GM23338 (cell line): ENCODE results near the gene SGCG. TPM values are rescaled to one million over a fixed set of nuclear protein-coding genes. Genes with fewer than 3 reads are reported as not detected.

Experiments
- CREB1 ChIP-seq: fragments of 250-450 bp; sonication (Bioruptor Pico); IDR thresholded peaks from 2 replicates; pipeline ENCODE4 v1.5.0; 2020; ENCODE audit warnings: low read depth, mild to moderate bottlenecking, moderate library complexity
- EZH2 ChIP-seq: fragments of 200-600 bp; sonication (generic); IDR thresholded peaks from one replicate; pipeline ENCODE4 v1.8.0; 2017; ENCODE audit warnings: antibody characterized with exemption, mild to moderate bottlenecking, low read depth; ENCODE audit not compliant: unreplicated experiment
- EZH2phosphoT487 ChIP-seq: fragments of 200-600 bp; sonication (generic); IDR thresholded peaks from one replicate; pipeline ENCODE4 v1.8.1; 2018; ENCODE audit warnings: antibody characterized with exemption; ENCODE audit not compliant: unreplicated experiment
- JUNB ChIP-seq: IDR thresholded peaks from one replicate; pipeline ENCODE4 v1.6.1; 2016; ENCODE audit warnings: antibody characterized with exemption; ENCODE audit not compliant: unreplicated experiment
- POLR2AphosphoS5 ChIP-seq: IDR thresholded peaks from 2 replicates; pipeline ENCODE4 v1.6.1; 2016; ENCODE audit warnings: antibody characterized with exemption, low read depth
- ZNF114 ChIP-seq: fragments of 250-450 bp; sonication (Bioruptor Pico); IDR thresholded peaks from 2 replicates; pipeline ENCODE4 v1.5.0; 2020; ENCODE audit warnings: mild to moderate bottlenecking, moderate library complexity
- polyA plus RNA-seq: library from polyadenylated mRNA; unstranded; fragments of >200 nt; fragmentation: Nextera tagmentation; extraction: Ambion mirVana; gene quantifications from 2 replicates; pipeline ENCODE4 v1.2.1, GENCODE V29; 2016
- total RNA-seq: library from RNA; depleted of rRNA; stranded (reverse); fragments of >200 nt; shearing (Covaris generic); gene quantifications from 2 replicates; pipeline ENCODE4 v1.2.3, GENCODE V29; 2014
- TF ChIP-seq, protein P1 (sequence below): fragments of 250-450 bp; sonication (Bioruptor Pico); IDR thresholded peaks from 2 replicates; pipeline ENCODE4 v1.5.0; 2020; ENCODE audit warnings: mild to moderate bottlenecking, moderate library complexity
- TF ChIP-seq, protein P2 (sequence below): IDR thresholded peaks from 2 replicates; pipeline ENCODE4 v1.6.1; 2016; ENCODE audit warnings: antibody characterized with exemption
- TF ChIP-seq, protein P3 (sequence below), 2 experiments: fragments of 200-600 bp in 1 of 2; sonication (generic) in 1 of 2; conservative IDR thresholded peaks; 2 replicates each; pipeline versions ENCODE4 v1.5.1 to v1.6.1; 2016 to 2017; ENCODE audit warnings: antibody characterized with exemption in 2 of 2, low read depth in 2 of 2, mild to moderate bottlenecking in 2 of 2, moderate library complexity in 1 of 2
- TF ChIP-seq, protein P4 (sequence below): IDR thresholded peaks from one replicate; pipeline ENCODE4 v1.6.1; 2018; ENCODE audit warnings: antibody characterized with exemption; ENCODE audit not compliant: unreplicated experiment

Gene SGCG
- total and polyA plus RNA-seq, 2 experiments from 2014 or later: not detected

DNA sequence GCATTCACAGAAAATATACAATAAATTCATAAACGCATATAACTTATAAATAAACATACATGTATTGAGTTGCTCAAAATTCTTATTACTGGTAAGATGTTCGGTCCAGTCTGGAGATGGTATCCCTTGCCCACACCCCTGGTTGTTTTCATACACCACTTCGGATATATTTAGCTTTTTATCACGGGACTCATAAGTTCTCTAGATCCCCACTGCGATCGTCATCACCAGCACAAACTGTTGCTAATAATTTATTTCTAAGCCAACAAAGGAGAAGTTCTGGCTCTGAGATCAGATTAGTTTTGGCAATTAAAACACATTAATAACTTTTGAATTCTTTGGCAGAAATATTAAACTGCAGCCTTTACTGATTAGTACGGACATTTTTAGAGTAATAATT is 23.0 kb upstream of the SGCG start (continued):
- TF ChIP-seq, protein P1, sequence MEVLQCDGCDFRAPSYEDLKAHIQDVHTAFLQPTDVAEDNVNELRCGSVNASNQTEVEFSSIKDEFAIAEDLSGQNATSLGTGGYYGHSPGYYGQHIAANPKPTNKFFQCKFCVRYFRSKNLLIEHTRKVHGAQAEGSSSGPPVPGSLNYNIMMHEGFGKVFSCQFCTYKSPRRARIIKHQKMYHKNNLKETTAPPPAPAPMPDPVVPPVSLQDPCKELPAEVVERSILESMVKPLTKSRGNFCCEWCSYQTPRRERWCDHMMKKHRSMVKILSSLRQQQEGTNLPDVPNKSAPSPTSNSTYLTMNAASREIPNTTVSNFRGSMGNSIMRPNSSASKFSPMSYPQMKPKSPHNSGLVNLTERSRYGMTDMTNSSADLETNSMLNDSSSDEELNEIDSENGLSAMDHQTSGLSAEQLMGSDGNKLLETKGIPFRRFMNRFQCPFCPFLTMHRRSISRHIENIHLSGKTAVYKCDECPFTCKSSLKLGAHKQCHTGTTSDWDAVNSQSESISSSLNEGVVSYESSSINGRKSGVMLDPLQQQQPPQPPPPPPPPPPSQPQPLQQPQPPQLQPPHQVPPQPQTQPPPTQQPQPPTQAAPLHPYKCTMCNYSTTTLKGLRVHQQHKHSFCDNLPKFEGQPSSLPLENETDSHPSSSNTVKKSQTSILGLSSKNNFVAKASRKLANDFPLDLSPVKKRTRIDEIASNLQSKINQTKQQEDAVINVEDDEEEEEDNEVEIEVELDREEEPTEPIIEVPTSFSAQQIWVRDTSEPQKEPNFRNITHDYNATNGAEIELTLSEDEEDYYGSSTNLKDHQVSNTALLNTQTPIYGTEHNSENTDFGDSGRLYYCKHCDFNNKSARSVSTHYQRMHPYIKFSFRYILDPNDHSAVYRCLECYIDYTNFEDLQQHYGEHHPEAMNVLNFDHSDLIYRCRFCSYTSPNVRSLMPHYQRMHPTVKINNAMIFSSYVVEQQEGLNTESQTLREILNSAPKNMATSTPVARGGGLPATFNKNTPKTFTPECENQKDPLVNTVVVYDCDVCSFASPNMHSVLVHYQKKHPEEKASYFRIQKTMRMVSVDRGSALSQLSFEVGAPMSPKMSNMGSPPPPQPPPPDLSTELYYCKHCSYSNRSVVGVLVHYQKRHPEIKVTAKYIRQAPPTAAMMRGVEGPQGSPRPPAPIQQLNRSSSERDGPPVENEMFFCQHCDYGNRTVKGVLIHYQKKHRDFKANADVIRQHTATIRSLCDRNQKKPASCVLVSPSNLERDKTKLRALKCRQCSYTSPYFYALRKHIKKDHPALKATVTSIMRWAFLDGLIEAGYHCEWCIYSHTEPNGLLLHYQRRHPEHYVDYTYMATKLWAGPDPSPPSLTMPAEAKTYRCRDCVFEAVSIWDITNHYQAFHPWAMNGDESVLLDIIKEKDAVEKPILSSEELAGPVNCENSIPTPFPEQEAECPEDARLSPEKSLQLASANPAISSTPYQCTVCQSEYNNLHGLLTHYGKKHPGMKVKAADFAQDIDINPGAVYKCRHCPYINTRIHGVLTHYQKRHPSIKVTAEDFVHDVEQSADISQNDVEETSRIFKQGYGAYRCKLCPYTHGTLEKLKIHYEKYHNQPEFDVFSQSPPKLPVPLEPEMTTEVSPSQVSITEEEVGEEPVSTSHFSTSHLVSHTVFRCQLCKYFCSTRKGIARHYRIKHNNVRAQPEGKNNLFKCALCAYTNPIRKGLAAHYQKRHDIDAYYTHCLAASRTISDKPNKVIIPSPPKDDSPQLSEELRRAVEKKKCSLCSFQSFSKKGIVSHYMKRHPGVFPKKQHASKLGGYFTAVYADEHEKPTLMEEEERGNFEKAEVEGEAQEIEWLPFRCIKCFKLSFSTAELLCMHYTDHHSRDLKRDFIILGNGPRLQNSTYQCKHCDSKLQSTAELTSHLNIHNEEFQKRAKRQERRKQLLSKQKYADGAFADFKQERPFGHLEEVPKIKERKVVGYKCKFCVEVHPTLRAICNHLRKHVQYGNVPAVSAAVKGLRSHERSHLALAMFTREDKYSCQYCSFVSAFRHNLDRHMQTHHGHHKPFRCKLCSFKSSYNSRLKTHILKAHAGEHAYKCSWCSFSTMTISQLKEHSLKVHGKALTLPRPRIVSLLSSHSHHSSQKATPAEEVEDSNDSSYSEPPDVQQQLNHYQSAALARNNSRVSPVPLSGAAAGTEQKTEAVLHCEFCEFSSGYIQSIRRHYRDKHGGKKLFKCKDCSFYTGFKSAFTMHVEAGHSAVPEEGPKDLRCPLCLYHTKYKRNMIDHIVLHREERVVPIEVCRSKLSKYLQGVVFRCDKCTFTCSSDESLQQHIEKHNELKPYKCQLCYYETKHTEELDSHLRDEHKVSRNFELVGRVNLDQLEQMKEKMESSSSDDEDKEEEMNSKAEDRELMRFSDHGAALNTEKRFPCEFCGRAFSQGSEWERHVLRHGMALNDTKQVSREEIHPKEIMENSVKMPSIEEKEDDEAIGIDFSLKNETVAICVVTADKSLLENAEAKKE (CRISPR knock-in tag): no peak
- TF ChIP-seq EZH2 (no peak), POLR2AphosphoS5 (no peak), ZNF114 (CRISPR knock-in tag) (no peak), JUNB (no peak), CREB1 (CRISPR knock-in tag) (no peak), EZH2phosphoT487 (no peak)
- TF ChIP-seq, protein P2, sequence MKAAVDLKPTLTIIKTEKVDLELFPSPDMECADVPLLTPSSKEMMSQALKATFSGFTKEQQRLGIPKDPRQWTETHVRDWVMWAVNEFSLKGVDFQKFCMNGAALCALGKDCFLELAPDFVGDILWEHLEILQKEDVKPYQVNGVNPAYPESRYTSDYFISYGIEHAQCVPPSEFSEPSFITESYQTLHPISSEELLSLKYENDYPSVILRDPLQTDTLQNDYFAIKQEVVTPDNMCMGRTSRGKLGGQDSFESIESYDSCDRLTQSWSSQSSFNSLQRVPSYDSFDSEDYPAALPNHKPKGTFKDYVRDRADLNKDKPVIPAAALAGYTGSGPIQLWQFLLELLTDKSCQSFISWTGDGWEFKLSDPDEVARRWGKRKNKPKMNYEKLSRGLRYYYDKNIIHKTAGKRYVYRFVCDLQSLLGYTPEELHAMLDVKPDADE: no peak
- TF ChIP-seq, protein P3, sequence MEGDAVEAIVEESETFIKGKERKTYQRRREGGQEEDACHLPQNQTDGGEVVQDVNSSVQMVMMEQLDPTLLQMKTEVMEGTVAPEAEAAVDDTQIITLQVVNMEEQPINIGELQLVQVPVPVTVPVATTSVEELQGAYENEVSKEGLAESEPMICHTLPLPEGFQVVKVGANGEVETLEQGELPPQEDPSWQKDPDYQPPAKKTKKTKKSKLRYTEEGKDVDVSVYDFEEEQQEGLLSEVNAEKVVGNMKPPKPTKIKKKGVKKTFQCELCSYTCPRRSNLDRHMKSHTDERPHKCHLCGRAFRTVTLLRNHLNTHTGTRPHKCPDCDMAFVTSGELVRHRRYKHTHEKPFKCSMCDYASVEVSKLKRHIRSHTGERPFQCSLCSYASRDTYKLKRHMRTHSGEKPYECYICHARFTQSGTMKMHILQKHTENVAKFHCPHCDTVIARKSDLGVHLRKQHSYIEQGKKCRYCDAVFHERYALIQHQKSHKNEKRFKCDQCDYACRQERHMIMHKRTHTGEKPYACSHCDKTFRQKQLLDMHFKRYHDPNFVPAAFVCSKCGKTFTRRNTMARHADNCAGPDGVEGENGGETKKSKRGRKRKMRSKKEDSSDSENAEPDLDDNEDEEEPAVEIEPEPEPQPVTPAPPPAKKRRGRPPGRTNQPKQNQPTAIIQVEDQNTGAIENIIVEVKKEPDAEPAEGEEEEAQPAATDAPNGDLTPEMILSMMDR (conservative IDR thresholded peaks at IDR 0.05; ENCODE audit: low read depth in 2 of 2): no peak
- TF ChIP-seq, protein P4, sequence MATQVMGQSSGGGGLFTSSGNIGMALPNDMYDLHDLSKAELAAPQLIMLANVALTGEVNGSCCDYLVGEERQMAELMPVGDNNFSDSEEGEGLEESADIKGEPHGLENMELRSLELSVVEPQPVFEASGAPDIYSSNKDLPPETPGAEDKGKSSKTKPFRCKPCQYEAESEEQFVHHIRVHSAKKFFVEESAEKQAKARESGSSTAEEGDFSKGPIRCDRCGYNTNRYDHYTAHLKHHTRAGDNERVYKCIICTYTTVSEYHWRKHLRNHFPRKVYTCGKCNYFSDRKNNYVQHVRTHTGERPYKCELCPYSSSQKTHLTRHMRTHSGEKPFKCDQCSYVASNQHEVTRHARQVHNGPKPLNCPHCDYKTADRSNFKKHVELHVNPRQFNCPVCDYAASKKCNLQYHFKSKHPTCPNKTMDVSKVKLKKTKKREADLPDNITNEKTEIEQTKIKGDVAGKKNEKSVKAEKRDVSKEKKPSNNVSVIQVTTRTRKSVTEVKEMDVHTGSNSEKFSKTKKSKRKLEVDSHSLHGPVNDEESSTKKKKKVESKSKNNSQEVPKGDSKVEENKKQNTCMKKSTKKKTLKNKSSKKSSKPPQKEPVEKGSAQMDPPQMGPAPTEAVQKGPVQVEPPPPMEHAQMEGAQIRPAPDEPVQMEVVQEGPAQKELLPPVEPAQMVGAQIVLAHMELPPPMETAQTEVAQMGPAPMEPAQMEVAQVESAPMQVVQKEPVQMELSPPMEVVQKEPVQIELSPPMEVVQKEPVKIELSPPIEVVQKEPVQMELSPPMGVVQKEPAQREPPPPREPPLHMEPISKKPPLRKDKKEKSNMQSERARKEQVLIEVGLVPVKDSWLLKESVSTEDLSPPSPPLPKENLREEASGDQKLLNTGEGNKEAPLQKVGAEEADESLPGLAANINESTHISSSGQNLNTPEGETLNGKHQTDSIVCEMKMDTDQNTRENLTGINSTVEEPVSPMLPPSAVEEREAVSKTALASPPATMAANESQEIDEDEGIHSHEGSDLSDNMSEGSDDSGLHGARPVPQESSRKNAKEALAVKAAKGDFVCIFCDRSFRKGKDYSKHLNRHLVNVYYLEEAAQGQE: no peak
